ENCODE data around the gene NUTM2G. TPM values are rescaled to one million over a fixed set of nuclear protein-coding genes. Genes with fewer than 3 reads are reported as not detected.
"Not testable (repeated sequence)": the region's sequence is repeated elsewhere in the genome, so short reads cannot be mapped to it uniquely, and the experiment has no call there.

Gene NUTM2G
- total and polyA plus RNA-seq, 2 donors (not counting 1 experiment from before 2014, with no cell fraction given): not detected

DNA sequence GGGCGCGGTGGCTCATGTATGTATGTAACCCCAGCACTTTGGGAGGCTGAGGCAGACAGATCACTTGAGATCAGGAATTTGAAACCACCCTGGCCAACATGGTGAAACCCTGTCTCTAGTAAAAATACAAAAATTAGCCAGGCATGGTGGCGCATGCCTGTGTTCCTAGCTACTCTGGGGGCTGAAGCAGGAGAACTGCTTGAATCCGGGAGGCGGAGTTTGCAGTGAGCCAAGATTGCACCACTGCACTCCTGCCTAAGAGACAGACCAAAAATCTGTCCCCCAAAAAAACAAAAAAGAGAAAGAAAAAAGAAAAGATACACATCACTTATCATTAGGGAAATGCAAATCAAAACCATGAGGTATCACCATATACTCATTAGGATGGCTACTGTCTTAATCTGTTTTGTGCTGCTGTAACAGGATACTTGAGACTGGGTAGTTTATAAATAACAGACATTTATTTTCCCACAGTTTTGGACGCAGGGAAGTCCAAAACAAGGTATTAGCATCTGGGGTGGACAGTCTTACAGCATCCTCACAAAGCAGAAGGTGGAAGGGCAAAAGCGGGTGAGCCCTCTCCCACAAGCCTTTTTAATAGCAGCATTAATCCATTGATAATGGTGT is 55.0 kb downstream of the NUTM2G start:
- not testable (repeated sequence) for DNase-seq (ENCODE audit: low read depth in 2 of 2); H3K9ac ChIP-seq (ENCODE audit: insufficient read depth, low read length); H3K79me2 ChIP-seq (ENCODE audit: control insufficient read depth, insufficient read depth, low read length); H3K27ac ChIP-seq (ENCODE audit: insufficient read depth, low read length); H4K20me1 ChIP-seq (ENCODE audit: control insufficient read depth, extremely low read depth, insufficient read depth, low read length); H3K4me2 ChIP-seq (ENCODE audit: extremely low read depth, insufficient read depth, low read length); H3K9me3 ChIP-seq (ENCODE audit: control insufficient read depth, insufficient read depth, low read depth, low read length); H3K36me3 ChIP-seq (ENCODE audit: control insufficient read depth, insufficient read depth, low read length); H3K4me3 ChIP-seq (replicated peaks in 1 of 4; ENCODE audit: control extremely low read depth in 1 of 4, insufficient read depth in 1 of 4, low read depth in 3 of 4, low read length in 4 of 4); H2AFZ ChIP-seq (ENCODE audit: low read length); H3K4me1 ChIP-seq (ENCODE audit: control insufficient read depth, extremely low read depth, insufficient read depth, low read length); H3K27me3 ChIP-seq (ENCODE audit: control insufficient read depth, insufficient read depth, low read length)

DNA sequence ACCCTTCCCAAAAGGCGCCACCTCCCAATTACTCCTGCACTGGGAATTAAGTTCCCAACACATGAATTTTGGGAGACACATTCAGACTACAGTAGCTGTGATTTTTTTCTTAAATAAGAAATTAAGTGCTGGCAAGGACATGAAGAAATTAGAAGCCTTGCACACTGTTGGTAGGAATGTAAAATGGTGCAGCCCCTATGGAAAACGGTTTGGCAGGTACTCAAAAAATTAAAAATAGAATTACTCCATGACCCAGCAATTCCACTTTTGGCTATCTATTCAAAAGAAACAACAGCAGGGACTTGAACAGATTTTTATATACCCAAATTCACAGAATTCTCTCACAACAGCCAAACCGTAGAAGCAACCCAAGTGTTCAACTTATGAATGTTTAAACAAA is 55.5 kb downstream of the NUTM2G start:
- not testable (repeated sequence) for H3K9me3 ChIP-seq (ENCODE audit: control insufficient read depth, insufficient read depth, low read depth, low read length); H3K79me2 ChIP-seq (ENCODE audit: control insufficient read depth, insufficient read depth, low read length); H2AFZ ChIP-seq (ENCODE audit: low read length); H3K4me3 ChIP-seq (replicated peaks in 1 of 4; ENCODE audit: control extremely low read depth in 1 of 4, insufficient read depth in 1 of 4, low read depth in 3 of 4, low read length in 4 of 4); H3K4me1 ChIP-seq (ENCODE audit: control insufficient read depth, extremely low read depth, insufficient read depth, low read length); DNase-seq (ENCODE audit: low read depth in 2 of 2); H3K9ac ChIP-seq (ENCODE audit: insufficient read depth, low read length); H3K27me3 ChIP-seq (ENCODE audit: control insufficient read depth, insufficient read depth, low read length); H4K20me1 ChIP-seq (ENCODE audit: control insufficient read depth, extremely low read depth, insufficient read depth, low read length); H3K4me2 ChIP-seq (ENCODE audit: extremely low read depth, insufficient read depth, low read length); H3K36me3 ChIP-seq (ENCODE audit: control insufficient read depth, insufficient read depth, low read length); H3K27ac ChIP-seq (ENCODE audit: insufficient read depth, low read length)

DNA sequence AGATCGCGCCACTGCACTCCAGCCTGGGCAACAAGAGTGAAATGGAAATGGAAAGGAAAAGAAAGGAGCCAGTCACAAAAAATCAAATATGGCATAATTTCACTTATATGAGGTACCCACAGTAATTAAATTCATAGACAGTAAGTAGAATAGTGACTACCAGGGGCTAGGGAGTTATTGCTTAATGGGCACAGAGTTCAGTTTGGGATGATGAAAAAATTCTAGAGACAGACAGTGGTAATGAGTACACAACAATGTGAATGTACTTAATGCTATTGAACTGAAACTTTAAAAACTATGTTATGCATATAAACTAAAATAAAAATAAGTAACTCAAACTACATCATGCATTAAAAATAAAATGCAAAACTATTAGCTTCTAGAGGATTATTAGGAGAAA is 56.2 kb downstream of the NUTM2G start:
- not testable (repeated sequence) for H3K4me3 ChIP-seq (replicated peaks in 1 of 4; ENCODE audit: control extremely low read depth in 1 of 4, insufficient read depth in 1 of 4, low read depth in 3 of 4, low read length in 4 of 4); H2AFZ ChIP-seq (ENCODE audit: low read length); H3K9me3 ChIP-seq (ENCODE audit: control insufficient read depth, insufficient read depth, low read depth, low read length); H3K79me2 ChIP-seq (ENCODE audit: control insufficient read depth, insufficient read depth, low read length); H3K27me3 ChIP-seq (ENCODE audit: control insufficient read depth, insufficient read depth, low read length); H3K4me2 ChIP-seq (ENCODE audit: extremely low read depth, insufficient read depth, low read length); DNase-seq (ENCODE audit: low read depth in 2 of 2); H3K4me1 ChIP-seq (ENCODE audit: control insufficient read depth, extremely low read depth, insufficient read depth, low read length); H3K9ac ChIP-seq (ENCODE audit: insufficient read depth, low read length); H4K20me1 ChIP-seq (ENCODE audit: control insufficient read depth, extremely low read depth, insufficient read depth, low read length); H3K27ac ChIP-seq (ENCODE audit: insufficient read depth, low read length); H3K36me3 ChIP-seq (ENCODE audit: control insufficient read depth, insufficient read depth, low read length)

Other genes starting within 250 kb of the NUTM2G start
- gene ZNF510, start 150.8 kb upstream of the NUTM2G start, total RNA-seq: 16.4 and 24.3 TPM in 2 replicates
- 5.6 and 7.4 TPM in 2 replicates for gene ZNF510, start 150.8 kb upstream of the NUTM2G start, polyA plus RNA-seq
- gene ZNF782, start 74.3 kb upstream of the NUTM2G start, total RNA-seq: 2.6 and 3.3 TPM in 2 replicates
- 1.2 and 1.4 TPM in 2 replicates for gene ZNF782, start 74.3 kb upstream of the NUTM2G start, polyA plus RNA-seq
- gene CTSV, start 110.3 kb downstream of the NUTM2G start, total RNA-seq: under 0.01 and 0.66 TPM in 2 replicates
- gene CTSV, start 110.3 kb downstream of the NUTM2G start, polyA plus RNA-seq: 0.25 and 0.63 TPM in 2 replicates